ENCODE results near the gene TASP1.

GRCh38 chr20:13586133-13586532 is 52.6 kb downstream of the TASP1 start:
- TF ChIP-seq MXI1 (conservative IDR thresholded peaks at IDR 0.05; ENCODE audit: poor library complexity, severe bottlenecking), result no peak
- TF ChIP-seq CTCF (IDR thresholded peaks at IDR 0.05; ENCODE audit: poor library complexity, severe bottlenecking), result no peak
- no peak for TF ChIP-seq POLR2AphosphoS5 (IDR thresholded peaks at IDR 0.05)
- no peak for TF ChIP-seq EZH2 (IDR thresholded peaks at IDR 0.05; ENCODE audit: borderline replicate concordance, insufficient read depth, low read length, poor library complexity, severe bottlenecking)
- no peak for TF ChIP-seq RAD21 (conservative IDR thresholded peaks at IDR 0.05)

Measured in neural cell (in vitro differentiated cells).